Right lobe of liver (tissue), 4 donors: ENCODE measurements around the gene SPPL3.

Source experiments
- CTCF ChIP-seq, 4 donors: fragments of 200-600 bp in 3 of 4; fragments of 450-650 bp in 1 of 4; IDR thresholded peaks; one replicate each; pipeline versions ENCODE4 v1.5.1 to v1.8.0; 2016 to 2022; ENCODE audit warnings: antibody characterized with exemption in 4 of 4, mild to moderate bottlenecking in 2 of 4
- POLR2A ChIP-seq: fragments of 450-650 bp; IDR thresholded peaks from one replicate; pipeline ENCODE4 v1.6.1; 2017; ENCODE audit warnings: antibody characterized with exemption, mild to moderate bottlenecking
- donor health status: DM: no; HTN: no; CAD: no.
- donor health status: DM: no; HTN: no; CAD: no.
- donor health status: DM: no; HTN: yes; CAD: no.

- TF ChIP-seq CTCF (IDR thresholded peaks at IDR 0.05) (no peak), POLR2A (no peak)
These were observed 73.9 kb downstream of the SPPL3 start for GRCh38 chr12:120830052-120830940.
